SK-N-SH (cell line): ENCODE results near the gene KLHL13.

Experiments
- FOXJ3 ChIP-seq: sonication (generic); formaldehyde crosslinking; IDR thresholded peaks from 2 replicates; pipeline ENCODE4 v1.5.1; 2020; ENCODE audit warnings: mild to moderate bottlenecking, missing genetic modification reagents
- FOXM1 ChIP-seq: IDR thresholded peaks from 2 replicates; pipeline ENCODE4 v1.4.0; 2012; ENCODE audit warnings: low read depth, mild to moderate bottlenecking
- SIN3A ChIP-seq: IDR thresholded peaks from 2 replicates; pipeline ENCODE4 v1.6.1; 2012; ENCODE audit warnings: low read depth, mild to moderate bottlenecking, low read length, moderate library complexity, borderline replicate concordance
- TF ChIP-seq, protein P1 (sequence below): fragments of 200-600 bp; sonication (generic); IDR thresholded peaks from 2 replicates; pipeline ENCODE4 v1.6.1; 2017; ENCODE audit warnings: antibody characterized with exemption, mild to moderate bottlenecking, moderate library complexity
- TF ChIP-seq, protein P2 (sequence below): fragments of 150-350 bp; IDR thresholded peaks from 2 replicates; pipeline ENCODE4 v1.6.1; 2017; ENCODE audit warnings: antibody characterized with exemption, low read length, low read depth, borderline replicate concordance
- TF ChIP-seq, protein P3 (sequence below): IDR thresholded peaks from 2 replicates; pipeline ENCODE4 v1.6.1; 2012; ENCODE audit warnings: mild to moderate bottlenecking, low read depth, low read length, moderate library complexity

DNA sequence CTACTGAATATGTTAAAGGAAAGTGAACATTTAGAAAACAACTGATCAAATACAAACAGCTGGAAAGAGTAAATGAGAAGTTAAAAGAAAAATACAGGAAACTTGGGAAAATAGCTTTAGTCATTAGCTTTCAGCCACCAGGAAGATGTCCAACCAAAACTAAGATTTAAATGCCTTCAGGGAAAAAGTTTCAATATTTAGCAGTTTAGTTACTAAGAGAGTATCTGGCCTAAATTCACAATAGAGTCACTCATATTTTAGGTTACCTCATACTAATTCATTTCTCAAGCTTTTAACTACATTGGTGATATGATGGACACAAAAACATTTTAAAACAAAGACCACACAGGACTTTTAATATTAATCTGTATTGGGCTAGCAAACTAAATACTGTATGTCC lies 13.1 kb upstream of the KLHL13 start:
- TF ChIP-seq, protein P1, sequence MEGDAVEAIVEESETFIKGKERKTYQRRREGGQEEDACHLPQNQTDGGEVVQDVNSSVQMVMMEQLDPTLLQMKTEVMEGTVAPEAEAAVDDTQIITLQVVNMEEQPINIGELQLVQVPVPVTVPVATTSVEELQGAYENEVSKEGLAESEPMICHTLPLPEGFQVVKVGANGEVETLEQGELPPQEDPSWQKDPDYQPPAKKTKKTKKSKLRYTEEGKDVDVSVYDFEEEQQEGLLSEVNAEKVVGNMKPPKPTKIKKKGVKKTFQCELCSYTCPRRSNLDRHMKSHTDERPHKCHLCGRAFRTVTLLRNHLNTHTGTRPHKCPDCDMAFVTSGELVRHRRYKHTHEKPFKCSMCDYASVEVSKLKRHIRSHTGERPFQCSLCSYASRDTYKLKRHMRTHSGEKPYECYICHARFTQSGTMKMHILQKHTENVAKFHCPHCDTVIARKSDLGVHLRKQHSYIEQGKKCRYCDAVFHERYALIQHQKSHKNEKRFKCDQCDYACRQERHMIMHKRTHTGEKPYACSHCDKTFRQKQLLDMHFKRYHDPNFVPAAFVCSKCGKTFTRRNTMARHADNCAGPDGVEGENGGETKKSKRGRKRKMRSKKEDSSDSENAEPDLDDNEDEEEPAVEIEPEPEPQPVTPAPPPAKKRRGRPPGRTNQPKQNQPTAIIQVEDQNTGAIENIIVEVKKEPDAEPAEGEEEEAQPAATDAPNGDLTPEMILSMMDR, result no peak
- TF ChIP-seq, protein P2, sequence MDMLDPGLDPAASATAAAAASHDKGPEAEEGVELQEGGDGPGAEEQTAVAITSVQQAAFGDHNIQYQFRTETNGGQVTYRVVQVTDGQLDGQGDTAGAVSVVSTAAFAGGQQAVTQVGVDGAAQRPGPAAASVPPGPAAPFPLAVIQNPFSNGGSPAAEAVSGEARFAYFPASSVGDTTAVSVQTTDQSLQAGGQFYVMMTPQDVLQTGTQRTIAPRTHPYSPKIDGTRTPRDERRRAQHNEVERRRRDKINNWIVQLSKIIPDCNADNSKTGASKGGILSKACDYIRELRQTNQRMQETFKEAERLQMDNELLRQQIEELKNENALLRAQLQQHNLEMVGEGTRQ, result no peak
- TF ChIP-seq FOXJ3 (CRISPR knock-in tag) (no peak), FOXM1 (no peak), SIN3A (no peak)
- TF ChIP-seq, protein P3, sequence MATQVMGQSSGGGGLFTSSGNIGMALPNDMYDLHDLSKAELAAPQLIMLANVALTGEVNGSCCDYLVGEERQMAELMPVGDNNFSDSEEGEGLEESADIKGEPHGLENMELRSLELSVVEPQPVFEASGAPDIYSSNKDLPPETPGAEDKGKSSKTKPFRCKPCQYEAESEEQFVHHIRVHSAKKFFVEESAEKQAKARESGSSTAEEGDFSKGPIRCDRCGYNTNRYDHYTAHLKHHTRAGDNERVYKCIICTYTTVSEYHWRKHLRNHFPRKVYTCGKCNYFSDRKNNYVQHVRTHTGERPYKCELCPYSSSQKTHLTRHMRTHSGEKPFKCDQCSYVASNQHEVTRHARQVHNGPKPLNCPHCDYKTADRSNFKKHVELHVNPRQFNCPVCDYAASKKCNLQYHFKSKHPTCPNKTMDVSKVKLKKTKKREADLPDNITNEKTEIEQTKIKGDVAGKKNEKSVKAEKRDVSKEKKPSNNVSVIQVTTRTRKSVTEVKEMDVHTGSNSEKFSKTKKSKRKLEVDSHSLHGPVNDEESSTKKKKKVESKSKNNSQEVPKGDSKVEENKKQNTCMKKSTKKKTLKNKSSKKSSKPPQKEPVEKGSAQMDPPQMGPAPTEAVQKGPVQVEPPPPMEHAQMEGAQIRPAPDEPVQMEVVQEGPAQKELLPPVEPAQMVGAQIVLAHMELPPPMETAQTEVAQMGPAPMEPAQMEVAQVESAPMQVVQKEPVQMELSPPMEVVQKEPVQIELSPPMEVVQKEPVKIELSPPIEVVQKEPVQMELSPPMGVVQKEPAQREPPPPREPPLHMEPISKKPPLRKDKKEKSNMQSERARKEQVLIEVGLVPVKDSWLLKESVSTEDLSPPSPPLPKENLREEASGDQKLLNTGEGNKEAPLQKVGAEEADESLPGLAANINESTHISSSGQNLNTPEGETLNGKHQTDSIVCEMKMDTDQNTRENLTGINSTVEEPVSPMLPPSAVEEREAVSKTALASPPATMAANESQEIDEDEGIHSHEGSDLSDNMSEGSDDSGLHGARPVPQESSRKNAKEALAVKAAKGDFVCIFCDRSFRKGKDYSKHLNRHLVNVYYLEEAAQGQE, result no peak
